ENCODE measurements around the gene TMEFF1. TPM values are rescaled to one million over a fixed set of nuclear protein-coding genes. Genes with fewer than 3 reads are reported as not detected.
A peak's percentile ranks its signal among the peaks of the same experiment; 100 is the strongest.

TMEFF1 gene
- total RNA-seq, 1 experiment from 2014 or later, result 65.5 TPM

GRCh38 chr9:100486479-100487176 lies 13.7 kb downstream of the TMEFF1 start:
- Histone ChIP-seq H2BK15ac (ENCODE audit: low read depth, low read length) (no peak overlapping the region), H3K4me1 (ENCODE audit: insufficient read depth, low read length) (peaks cover 4% of the 10 kb centered on the region), H3K56ac (ENCODE audit: insufficient read length, low read depth, low read length) (no peak overlapping the region), H4K8ac (replicated peaks; ENCODE audit: insufficient read length, low read depth, low read length) (no peak overlapping the region), H3K9me3 (ENCODE audit: control insufficient read depth, low read depth, low read length) (no peaks in the 10 kb centered on the region), H2AK5ac (ENCODE audit: insufficient read length, low read length) (no peak overlapping the region), H4K91ac (ENCODE audit: insufficient read length, low read depth, low read length) (no peak overlapping the region), H3K27me3 (ENCODE audit: insufficient read depth, low read length) (no peaks in the 10 kb centered on the region), H3K79me1 (ENCODE audit: insufficient read depth, low read depth, low read length, poor library complexity, severe bottlenecking) (peaks cover 12% of the 10 kb centered on the region), H3K18ac (ENCODE audit: insufficient read length, low read depth, low read length) (no peak overlapping the region), H3K23me2 (ENCODE audit: insufficient read length, low read depth, low read length, poor library complexity, severe bottlenecking) (no peaks in the 10 kb centered on the region), H2BK12ac (ENCODE audit: insufficient read length, low read depth, low read length) (no peak overlapping the region), H3K79me2 (ENCODE audit: insufficient read depth, low read length) (peaks cover 30% of the 10 kb centered on the region; the same call in 1 of the 2 replicates), H3K4me2 (ENCODE audit: insufficient read depth, insufficient read length, low read length) (no peak overlapping the region), H4K20me1 (ENCODE audit: control insufficient read depth, insufficient read depth, insufficient read length) (no peaks in the 10 kb centered on the region), H2BK120ac (ENCODE audit: low read depth, low read length, poor library complexity, severe bottlenecking) (no peak overlapping the region), H3T11ph (ENCODE audit: low read length) (no peak overlapping the region), H2BK20ac (ENCODE audit: low read depth, low read length, poor library complexity, severe bottlenecking) (no peak overlapping the region), H2AFZ (ENCODE audit: low read length) (no peak overlapping the region), H3K9ac (ENCODE audit: extremely low read depth, insufficient read length, low read length) (no peak overlapping the region), H3K27ac (ENCODE audit: insufficient read length, low read depth, low read length) (no peak overlapping the region), H4K5ac (ENCODE audit: insufficient read length, low read depth, low read length) (no peak overlapping the region), H2BK5ac (ENCODE audit: insufficient read length, low read length) (no peak overlapping the region), H3K4ac (ENCODE audit: low read depth, low read length) (no peak overlapping the region), H3K23ac (ENCODE audit: insufficient read length, low read depth, low read length) (no peak overlapping the region), H3K14ac (ENCODE audit: insufficient read depth, low read length) (no peak overlapping the region)
- Mint-ChIP-seq H3K4me3 (no peak overlapping the region), H3K4me1 (peaks cover 23 to 40% of the 10 kb centered on the region in 2 experiments), H3K27ac (peak overlapping the region in 1 of 3 experiments; percentile 35; a peak in 2 of 7 replicates), H3K9me3 (no peaks in the 10 kb centered on the region; a peak in 1 of 5 replicates), H3K36me3 (ENCODE audit: insufficient read depth in 1 of 3, low read depth in 3 of 3) (peaks cover 0 to 7% (median 2%) of the 10 kb centered on the region in 3 experiments; a peak in 4 of 7 replicates), H3K27me3 (ENCODE audit: low read depth) (no peaks in the 10 kb centered on the region)
- TF ChIP-seq, protein P1, sequence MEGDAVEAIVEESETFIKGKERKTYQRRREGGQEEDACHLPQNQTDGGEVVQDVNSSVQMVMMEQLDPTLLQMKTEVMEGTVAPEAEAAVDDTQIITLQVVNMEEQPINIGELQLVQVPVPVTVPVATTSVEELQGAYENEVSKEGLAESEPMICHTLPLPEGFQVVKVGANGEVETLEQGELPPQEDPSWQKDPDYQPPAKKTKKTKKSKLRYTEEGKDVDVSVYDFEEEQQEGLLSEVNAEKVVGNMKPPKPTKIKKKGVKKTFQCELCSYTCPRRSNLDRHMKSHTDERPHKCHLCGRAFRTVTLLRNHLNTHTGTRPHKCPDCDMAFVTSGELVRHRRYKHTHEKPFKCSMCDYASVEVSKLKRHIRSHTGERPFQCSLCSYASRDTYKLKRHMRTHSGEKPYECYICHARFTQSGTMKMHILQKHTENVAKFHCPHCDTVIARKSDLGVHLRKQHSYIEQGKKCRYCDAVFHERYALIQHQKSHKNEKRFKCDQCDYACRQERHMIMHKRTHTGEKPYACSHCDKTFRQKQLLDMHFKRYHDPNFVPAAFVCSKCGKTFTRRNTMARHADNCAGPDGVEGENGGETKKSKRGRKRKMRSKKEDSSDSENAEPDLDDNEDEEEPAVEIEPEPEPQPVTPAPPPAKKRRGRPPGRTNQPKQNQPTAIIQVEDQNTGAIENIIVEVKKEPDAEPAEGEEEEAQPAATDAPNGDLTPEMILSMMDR (conservative IDR thresholded peaks at IDR 0.05), result no peak
- no peak for DNase-seq
- WGBS (ENCODE audit: extremely low coverage, insufficient read length, low lambda C conversion rate), result no CpG with 5 or more reads among the region's 10 CpGs
